Measurements from ENCODE around the gene ELF1. TPM values are rescaled to one million over a fixed set of nuclear protein-coding genes. Genes with fewer than 3 reads are reported as not detected.

Gene ELF1
- total RNA-seq, 1 experiment from 2014 or later = 15.3 TPM

- POLR2A ChIA-PET (ENCODE audit: unreplicated experiment) = no interaction called here
- H3K27me3 ChIP-seq (ENCODE audit: low read length) = no peaks in the 10 kb centered on the region
- H3K9me2 ChIP-seq (replicated peaks; ENCODE audit: low read length) = no peaks in the 10 kb centered on the region
- peaks cover 28% of the 10 kb centered on the region for H3K4me1 ChIP-seq (ENCODE audit: insufficient read depth, low read length)
- H3K9me3 ChIP-seq (ENCODE audit: low read length) = no peaks in the 10 kb centered on the region
- H3K4me2 ChIP-seq (ENCODE audit: low read length) = peak overlapping the region; percentile 98
- H3K36me3 ChIP-seq (ENCODE audit: low read depth, low read length) = no peaks in the 10 kb centered on the region
- CTCF ChIA-PET = interaction anchor here (0.7 kb wide), 1 partner anchor 81 kb away, joined by 3 read pairs; no protein-coding TSS in a partner anchor
- peaks cover 66% of the 10 kb centered on the region for H3K79me2 ChIP-seq (ENCODE audit: low read length)
- H3F3A ChIP-seq (ENCODE audit: low read length, unreplicated experiment) = no peaks in the 10 kb centered on the region
- H2AFZ ChIP-seq (ENCODE audit: low read length) = no peak overlapping the region
- no peak for DNase-seq
- no peak for ATAC-seq
- no peak overlapping the region; the same call in 1 of the 2 replicates for H3K9ac ChIP-seq (ENCODE audit: low read length)
- TF ChIP-seq CTCF (conservative IDR thresholded peaks at IDR 0.05; ENCODE audit: low read depth, low read length) (no peak), EZH2phosphoT487 (IDR thresholded peaks at IDR 0.05; ENCODE audit: borderline replicate concordance, low read length) (no peak), EZH2 (IDR thresholded peaks at IDR 0.05; ENCODE audit: low read length, unreplicated experiment) (no peak)
- H4K20me1 ChIP-seq (ENCODE audit: low read length) = peaks cover 1% of the 10 kb centered on the region
- intact Hi-C loops (cut with micrococcal nuclease) = no loop called here
- peak overlapping the region; percentile 82 for H3K4me3 ChIP-seq (ENCODE audit: low read length)
- no peak overlapping the region for H3K27ac ChIP-seq (ENCODE audit: low read length)
- BruUV-seq (replicated peaks) = no TSS peak
These were observed 39.4 kb upstream of the ELF1 start for GRCh38 chr13:41058295-41059070.

GRCh38 chr13:41056826-41057711 lies 38.0 kb upstream of the ELF1 start:
- no TSS peak for BruUV-seq (replicated peaks)
- POLR2A ChIA-PET (ENCODE audit: unreplicated experiment) = no interaction called here

More at GRCh38 chr13:41056826-41057711, 38.0 kb upstream of the ELF1 start:
- no peak for TF ChIP-seq EZH2 (IDR thresholded peaks at IDR 0.05; ENCODE audit: low read length, unreplicated experiment)
- no peak for TF ChIP-seq CTCF (conservative IDR thresholded peaks at IDR 0.05; ENCODE audit: low read depth, low read length)
- TF ChIP-seq EZH2phosphoT487 (IDR thresholded peaks at IDR 0.05; ENCODE audit: borderline replicate concordance, low read length) = no peak
- Histone ChIP-seq H3K4me3 (ENCODE audit: low read length) (no peak overlapping the region), H3K4me1 (ENCODE audit: insufficient read depth, low read length) (peaks cover 27% of the 10 kb centered on the region), H3K27ac (ENCODE audit: low read length) (no peak overlapping the region), H3K36me3 (ENCODE audit: low read depth, low read length) (no peaks in the 10 kb centered on the region), H3K9ac (ENCODE audit: low read length) (no peak overlapping the region), H3F3A (ENCODE audit: low read length, unreplicated experiment) (no peaks in the 10 kb centered on the region), H3K27me3 (ENCODE audit: low read length) (no peaks in the 10 kb centered on the region), H3K79me2 (ENCODE audit: low read length) (peaks cover 66% of the 10 kb centered on the region), H3K9me2 (replicated peaks; ENCODE audit: low read length) (no peaks in the 10 kb centered on the region), H4K20me1 (ENCODE audit: low read length) (no peaks in the 10 kb centered on the region), H3K4me2 (ENCODE audit: low read length) (no peak overlapping the region), H2AFZ (ENCODE audit: low read length) (no peak overlapping the region), H3K9me3 (ENCODE audit: low read length) (no peaks in the 10 kb centered on the region)
- DNase-seq = no peak
- intact Hi-C loops (cut with micrococcal nuclease) = no loop called here
- CTCF ChIA-PET = interaction anchor here (0.6 kb wide), 2 partner anchors 17 to 71 kb away, joined by 3 to 5 read pairs; no protein-coding TSS in a partner anchor
- no peak for ATAC-seq

All from PC-3 (cell line).